Left lung (tissue), 10 donors: ENCODE results near the gene THPO. TPM values are rescaled to one million over a fixed set of nuclear protein-coding genes. Genes with fewer than 3 reads are reported as not detected.

Experiments used
- ATAC-seq: fragments of 200-7000 bp; cut with Tn5 transposase; one replicate; pipeline ENCODE4 v1.9.1; 2020; ENCODE audit warnings: moderate library complexity
- DNase-seq, 4 donors: peaks; one replicate each; pipeline ENCODE4 v3.0.0-alpha.2; 2013 to 2020
- H3K27ac ChIP-seq, 2 donors: fragments of 200-600 bp; sonication (generic) in 1 of 2; one replicate each; pipeline versions ENCODE4 v1.5.0 to v1.8.0; 2020 to 2021
- H3K27me3 ChIP-seq, 2 donors: fragments of 200-600 bp; sonication (generic) in 1 of 2; one replicate each; pipeline versions ENCODE4 v1.5.0 to v1.8.0; 2020 to 2021
- H3K36me3 ChIP-seq, 2 donors: fragments of 200-600 bp; sonication (generic) in 1 of 2; one replicate each; pipeline versions ENCODE4 v1.5.0 to v1.8.0; 2020 to 2021
- H3K4me1 ChIP-seq, 2 donors: fragments of 200-600 bp; one replicate each; pipeline ENCODE4 v1.8.0; 2021
- H3K4me3 ChIP-seq, 2 donors: fragments of 200-600 bp; sonication (generic) in 1 of 2; one replicate each; pipeline versions ENCODE4 v1.5.0 to v1.8.0; 2020 to 2021; ENCODE audit warnings: mild to moderate bottlenecking in 1 of 2
- H3K9me3 ChIP-seq, 2 donors: fragments of 200-600 bp; sonication (generic) in 1 of 2; one replicate each; pipeline versions ENCODE4 v1.5.0 to v1.8.0; 2020 to 2021
- intact Hi-C, 2 donors: fragments of 100-400 bp; cut with DNase I; formaldehyde crosslinking; loops; one replicate each; pipeline versions ENCODE4 v1.11.2 to v1.14.2; 2022
- polyA plus RNA-seq, 6 donors: library from polyadenylated mRNA; unstranded; fragments of 120-200 nt; gene quantifications; one replicate each; pipeline ENCODE4 v1.2.1, GENCODE V29; 2013; ENCODE audit not compliant: insufficient read length in 6 of 6
- total RNA-seq, 2 donors: library from RNA; stranded (reverse); fragmentation: NEBNext Ultra II Directional; extraction: Animal tissue kit (Norgen Biotek cat#: 25700); gene quantifications; one replicate each; pipeline ENCODE4 v1.2.1, GENCODE V29; 2021
- TF ChIP-seq, protein P1 (sequence below), 2 donors: fragments of 200-600 bp; sonication (generic) in 1 of 2; IDR thresholded peaks; one replicate each; pipeline versions ENCODE4 v1.5.0 to v1.8.0; 2021; ENCODE audit warnings: antibody characterized with exemption in 2 of 2
- donor health status: DM: no; HTN: yes; CAD: no.
- donor health status: DM: no; HTN: no; CAD: no.

The THPO gene
- total and polyA plus RNA-seq, 8 donors, result 0.23 to 2.3 (median 1.8) TPM

DNA sequence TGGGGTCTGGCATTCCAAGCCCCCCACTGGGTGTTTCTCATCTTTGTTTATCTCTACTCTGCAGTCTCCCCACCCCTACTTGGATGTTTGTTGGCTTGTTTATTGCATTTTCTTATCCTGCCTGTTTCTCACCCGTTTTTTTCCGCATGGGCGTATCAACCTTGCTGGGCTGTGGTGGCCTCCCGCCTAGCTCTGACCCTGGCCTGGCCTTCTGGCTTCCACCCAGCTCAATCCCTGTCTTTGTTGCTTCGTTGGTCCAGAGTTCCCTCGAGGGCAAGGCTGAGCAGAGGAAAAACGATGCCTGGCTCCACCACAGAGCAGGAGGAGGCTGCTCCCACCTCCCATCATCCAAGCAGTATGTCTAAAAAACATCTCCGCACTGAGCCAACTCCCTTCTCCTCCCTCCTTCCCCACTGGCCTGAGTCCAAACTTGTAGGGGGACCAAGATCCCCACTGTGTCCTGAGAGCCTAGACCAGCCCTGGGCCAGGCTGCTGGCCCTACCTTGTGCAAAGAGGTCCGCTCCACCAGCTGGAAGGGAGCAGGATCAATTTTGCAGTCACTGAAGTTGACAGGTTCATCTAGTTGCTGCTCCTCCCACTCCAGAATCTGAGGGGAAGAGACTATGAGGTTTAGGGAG is 26.4 kb downstream of the THPO start:
- no peak overlapping the region for H3K4me3 ChIP-seq
- no peak overlapping the region for H3K27ac ChIP-seq
- no peaks in the 10 kb centered on the region for H3K27me3 ChIP-seq
- H3K36me3 ChIP-seq, result peaks cover 0 to 9% of the 10 kb centered on the region in 2 donors
- no peaks in the 10 kb centered on the region for H3K9me3 ChIP-seq
- TF ChIP-seq, protein P1, sequence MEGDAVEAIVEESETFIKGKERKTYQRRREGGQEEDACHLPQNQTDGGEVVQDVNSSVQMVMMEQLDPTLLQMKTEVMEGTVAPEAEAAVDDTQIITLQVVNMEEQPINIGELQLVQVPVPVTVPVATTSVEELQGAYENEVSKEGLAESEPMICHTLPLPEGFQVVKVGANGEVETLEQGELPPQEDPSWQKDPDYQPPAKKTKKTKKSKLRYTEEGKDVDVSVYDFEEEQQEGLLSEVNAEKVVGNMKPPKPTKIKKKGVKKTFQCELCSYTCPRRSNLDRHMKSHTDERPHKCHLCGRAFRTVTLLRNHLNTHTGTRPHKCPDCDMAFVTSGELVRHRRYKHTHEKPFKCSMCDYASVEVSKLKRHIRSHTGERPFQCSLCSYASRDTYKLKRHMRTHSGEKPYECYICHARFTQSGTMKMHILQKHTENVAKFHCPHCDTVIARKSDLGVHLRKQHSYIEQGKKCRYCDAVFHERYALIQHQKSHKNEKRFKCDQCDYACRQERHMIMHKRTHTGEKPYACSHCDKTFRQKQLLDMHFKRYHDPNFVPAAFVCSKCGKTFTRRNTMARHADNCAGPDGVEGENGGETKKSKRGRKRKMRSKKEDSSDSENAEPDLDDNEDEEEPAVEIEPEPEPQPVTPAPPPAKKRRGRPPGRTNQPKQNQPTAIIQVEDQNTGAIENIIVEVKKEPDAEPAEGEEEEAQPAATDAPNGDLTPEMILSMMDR (IDR thresholded peaks at IDR 0.05), result no peak
- DNase-seq (no peak), ATAC-seq (no peak)
- intact Hi-C loops, result no loop called here
- no peaks in the 10 kb centered on the region for H3K4me1 ChIP-seq

DNA sequence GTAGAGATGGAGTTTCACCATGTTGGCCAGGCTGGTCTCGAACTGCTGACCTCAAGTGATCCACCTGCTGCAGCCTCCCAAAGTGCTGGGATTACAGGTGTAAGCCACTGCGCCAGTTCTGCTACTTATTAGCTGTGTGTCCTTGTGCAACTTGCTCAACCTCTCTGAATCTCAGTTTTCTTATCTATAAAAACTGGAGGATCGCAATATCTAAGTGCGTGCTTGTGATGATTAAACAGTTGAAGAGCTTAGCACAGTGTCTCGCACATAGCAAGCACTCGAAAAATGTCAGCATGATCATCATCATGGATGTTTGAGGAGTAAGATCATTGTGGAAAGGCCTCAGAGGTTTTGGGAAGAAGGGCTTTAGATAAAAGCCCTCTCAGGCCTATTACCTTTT is 27.4 kb downstream of the THPO start:
- no peak for ATAC-seq
- intact Hi-C loops, result no loop called here

DNA sequence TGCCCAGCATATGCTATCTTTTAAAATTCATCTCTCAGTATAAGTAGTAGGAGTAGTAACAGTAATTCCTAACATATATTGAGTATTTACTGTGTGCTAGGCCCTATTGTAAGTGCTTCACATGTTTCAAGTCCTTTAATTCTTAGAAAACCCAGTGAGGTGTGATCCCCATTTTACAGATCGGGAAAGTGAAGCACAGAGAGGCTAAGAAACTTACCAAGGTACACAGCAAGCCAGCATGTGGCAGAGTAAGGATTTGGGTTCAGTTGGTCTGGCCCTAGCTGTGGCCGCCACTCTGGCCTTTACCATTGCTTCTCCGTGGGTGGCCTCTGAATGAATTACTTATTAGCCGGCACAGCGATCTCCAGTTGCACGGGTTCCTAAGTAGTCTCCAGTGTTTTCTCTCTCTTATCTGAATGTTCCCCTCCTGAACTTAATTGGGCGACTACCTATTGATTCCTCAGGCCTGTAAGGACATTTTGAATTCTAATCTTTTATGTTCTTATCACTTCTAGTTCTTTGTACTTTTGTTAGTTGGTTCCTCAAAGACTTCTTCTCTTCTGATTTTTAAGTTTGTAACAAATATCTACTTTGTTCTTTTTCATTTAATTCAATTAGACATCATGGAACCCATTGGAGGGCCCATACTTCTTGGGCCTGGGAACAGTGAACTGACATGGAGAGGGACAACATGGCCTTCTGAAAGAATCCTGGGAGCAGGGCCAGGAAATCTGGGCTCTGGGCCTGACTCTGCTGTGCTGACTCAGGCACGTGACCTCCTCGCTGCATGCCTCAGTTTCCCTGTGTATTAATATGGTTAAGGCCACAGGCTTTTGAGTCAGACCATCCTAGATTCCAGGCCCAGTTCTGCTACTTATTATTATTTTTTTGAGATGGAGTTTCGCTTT is 28.2 kb downstream of the THPO start:
- H3K4me3 ChIP-seq, result no peak overlapping the region
- H3K27ac ChIP-seq, result no peak overlapping the region
- intact Hi-C loops, result no loop called here
- TF ChIP-seq, protein P1 (IDR thresholded peaks at IDR 0.05), result no peak
- peaks cover 0 to 6% of the 10 kb centered on the region in 2 donors for H3K36me3 ChIP-seq
- H3K9me3 ChIP-seq, result no peaks in the 10 kb centered on the region
- no peaks in the 10 kb centered on the region for H3K27me3 ChIP-seq
- DNase-seq (no peak), ATAC-seq (no peak)
- peaks cover 0 to 7% of the 10 kb centered on the region in 2 donors for H3K4me1 ChIP-seq

More for the DNA sequence above, 27.4 kb downstream of the THPO start:
- DNase-seq, result no peak
- TF ChIP-seq, protein P1 (IDR thresholded peaks at IDR 0.05), result no peak
- no peaks in the 10 kb centered on the region for H3K9me3 ChIP-seq
- H3K36me3 ChIP-seq, result peaks cover 0 to 9% of the 10 kb centered on the region in 2 donors
- no peaks in the 10 kb centered on the region for H3K27me3 ChIP-seq
- H3K4me1 ChIP-seq, result peaks cover 0 to 3% of the 10 kb centered on the region in 2 donors
- H3K27ac ChIP-seq, result no peak overlapping the region
- H3K4me3 ChIP-seq, result no peak overlapping the region

DNA sequence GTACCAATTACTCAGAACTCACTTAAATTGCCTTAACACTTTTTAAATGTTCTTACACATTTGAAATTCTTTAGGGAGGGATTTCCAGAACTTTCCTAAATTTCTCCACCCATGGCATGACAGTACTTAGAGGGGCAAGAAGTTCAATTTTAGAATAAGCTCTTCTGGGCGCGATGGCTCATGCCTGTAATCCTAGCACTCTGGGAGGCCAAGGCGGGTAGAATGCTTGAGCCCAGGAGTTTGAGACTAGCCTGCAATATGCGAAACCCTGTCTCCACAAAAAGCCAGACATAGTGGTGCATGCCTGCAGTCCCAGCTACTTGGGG is 30.0 kb downstream of the THPO start:
- no peak for ATAC-seq
- no peak for DNase-seq
- H3K4me1 ChIP-seq, result peaks cover 0 to 7% of the 10 kb centered on the region in 2 donors
- intact Hi-C loops, result no loop called here
- peaks cover 0 to 22% of the 10 kb centered on the region in 2 donors for H3K36me3 ChIP-seq
- no peaks in the 10 kb centered on the region for H3K9me3 ChIP-seq
- TF ChIP-seq, protein P1 (IDR thresholded peaks at IDR 0.05), result no peak
- H3K4me3 ChIP-seq, result no peak overlapping the region
- no peaks in the 10 kb centered on the region for H3K27me3 ChIP-seq
- no peak overlapping the region for H3K27ac ChIP-seq

DNA sequence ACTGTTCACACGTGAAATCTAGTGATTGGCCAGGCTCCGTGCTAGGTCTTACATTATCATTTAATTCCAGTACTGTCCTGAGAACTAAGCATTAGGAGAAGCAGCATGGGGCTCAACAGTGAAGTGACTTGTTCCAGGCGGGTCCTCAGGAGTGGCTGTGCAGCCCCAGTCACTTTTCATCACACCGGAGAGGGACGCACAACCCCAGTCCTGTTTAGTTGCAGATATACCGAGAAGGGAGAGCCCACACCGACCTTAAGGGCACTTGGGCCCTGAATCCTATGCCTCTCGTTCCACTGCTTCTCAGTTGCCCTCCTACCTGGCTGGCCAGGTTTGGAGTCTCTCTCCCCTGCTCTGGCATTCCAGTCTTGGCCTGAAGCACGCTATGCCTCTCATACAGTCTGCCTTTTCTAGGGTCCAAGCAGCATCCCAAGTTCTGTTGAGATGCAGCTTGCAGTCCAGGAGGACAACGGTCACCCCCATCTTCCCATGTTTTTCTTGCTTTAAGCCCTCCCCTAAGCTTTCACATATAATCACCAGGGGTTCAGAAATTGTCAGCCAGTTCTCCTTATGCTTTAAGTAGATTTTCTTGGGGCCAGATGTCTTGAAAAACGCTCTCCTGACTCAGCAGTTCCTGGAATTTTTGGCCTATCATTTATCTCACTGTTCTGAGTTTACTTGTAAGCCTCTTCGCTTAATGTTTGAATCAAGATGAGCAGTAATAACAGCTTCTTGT is 30.5 kb downstream of the THPO start:
- intact Hi-C loops, result no loop called here
- DNase-seq (no peak), ATAC-seq (no peak)
- Histone ChIP-seq H3K4me1 (peaks cover 0 to 7% of the 10 kb centered on the region in 2 donors), H3K27me3 (no peaks in the 10 kb centered on the region), H3K9me3 (no peaks in the 10 kb centered on the region), H3K36me3 (peaks cover 0 to 27% of the 10 kb centered on the region in 2 donors), H3K27ac (no peak overlapping the region), H3K4me3 (no peak overlapping the region)
- TF ChIP-seq, protein P1 (IDR thresholded peaks at IDR 0.05), result no peak
